Epithelial cell of esophagus (primary cell): ENCODE measurements around the gene MIOX.
"Not testable (repeated sequence)": the region's sequence is repeated elsewhere in the genome, so short reads cannot be mapped to it uniquely, and the experiment has no call there.

Experiments used
- DNase-seq: peaks from one replicate; pipeline ENCODE4 v3.0.0; 2010; ENCODE audit warnings: low read depth
- H3K4me3 ChIP-seq: 2 replicates; pipeline ENCODE4 v1.5.1; 2011; ENCODE audit warnings: mild to moderate bottlenecking, low read length, control low read depth
- CTCF ChIP-seq: IDR thresholded peaks from 2 replicates; pipeline ENCODE4 v1.5.1; 2011; ENCODE audit warnings: low read depth, mild to moderate bottlenecking, low read length, control low read depth, inconsistent platforms; ENCODE audit not compliant: insufficient read depth; ENCODE audit errors: missing control alignments

Gene MIOX

DNA sequence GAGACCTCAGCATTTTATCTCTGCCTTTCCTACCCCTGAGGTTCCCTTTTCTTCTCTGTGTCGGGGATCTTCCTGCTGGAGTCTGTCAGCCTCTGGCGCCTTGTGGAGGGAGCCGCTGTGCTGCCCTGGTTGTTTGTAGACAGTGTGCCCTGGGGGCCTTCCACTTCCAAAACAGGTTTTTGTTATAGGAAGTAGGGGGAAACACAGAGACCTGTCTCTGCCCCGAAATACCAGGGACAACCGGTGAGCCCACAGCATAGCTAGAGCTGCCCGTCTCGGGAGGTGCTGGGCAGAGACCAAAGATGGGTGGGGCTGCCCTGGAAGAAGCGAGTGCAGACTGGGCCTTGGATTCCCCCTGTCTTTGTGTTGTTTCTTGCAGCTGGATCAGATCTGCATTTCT is 29.4 kb downstream of the MIOX start:
- DNase-seq: no peak
- no peak overlapping the region for H3K4me3 ChIP-seq
- no peak for TF ChIP-seq CTCF

DNA sequence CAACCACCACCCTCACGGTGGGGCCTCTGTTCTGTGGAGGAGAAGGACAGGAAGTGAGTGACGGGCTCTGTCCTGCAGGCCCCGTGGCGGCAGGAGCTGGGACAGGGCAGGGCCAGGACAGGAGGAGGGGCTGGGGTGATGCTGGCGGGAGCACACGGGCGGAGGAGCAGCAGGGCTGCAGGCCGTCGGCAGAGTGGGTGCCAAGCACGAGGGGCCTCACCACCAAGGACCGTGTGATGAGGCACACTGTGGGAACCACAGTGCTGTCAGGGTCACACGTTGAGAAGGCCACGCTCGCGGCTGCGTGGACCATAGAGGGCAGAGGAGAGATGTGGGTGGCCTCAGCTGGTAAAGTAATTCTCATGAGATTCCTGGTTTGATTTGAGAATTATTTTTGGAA is 30.2 kb downstream of the MIOX start:
- no peak overlapping the region for H3K4me3 ChIP-seq
- DNase-seq: no peak
- TF ChIP-seq CTCF: no peak

DNA sequence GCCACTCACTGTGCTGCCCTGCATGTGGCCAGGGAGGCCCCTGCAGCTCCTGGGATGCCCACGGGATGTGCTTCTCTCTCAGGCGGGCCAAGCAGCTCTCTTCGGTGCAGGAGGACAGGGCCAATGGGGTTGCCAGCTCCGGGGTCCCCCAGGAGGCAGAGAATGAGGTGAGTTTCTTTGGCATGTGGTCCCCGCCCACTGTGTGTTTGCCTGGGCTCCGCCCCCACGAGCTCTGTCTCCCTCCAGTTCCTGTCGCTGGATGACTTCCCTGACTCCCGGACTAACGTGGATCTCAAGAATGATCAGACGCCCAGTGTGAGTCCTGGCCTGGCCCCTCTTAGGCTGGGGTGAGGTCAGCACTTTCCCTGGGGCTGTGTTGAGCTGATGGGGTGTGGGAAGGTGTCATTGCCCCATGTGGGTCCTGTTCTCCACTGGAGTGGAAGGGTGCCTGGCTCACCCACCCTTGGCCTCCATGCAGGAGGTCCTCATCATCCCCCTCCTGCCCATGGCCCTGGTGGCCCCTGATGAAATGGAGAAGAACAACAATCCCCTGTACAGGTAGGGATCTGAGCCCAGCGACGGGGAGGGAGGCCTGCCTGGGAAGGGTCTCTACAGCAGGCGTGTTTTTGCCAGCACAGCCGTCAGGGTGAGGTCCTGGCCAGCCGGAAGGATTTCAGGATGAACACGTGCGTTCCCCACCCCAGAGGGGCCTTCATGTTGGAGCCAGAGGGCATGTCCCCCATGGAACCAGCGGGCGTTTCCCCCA is 31.0 kb downstream of the MIOX start:
- no peak overlapping the region for H3K4me3 ChIP-seq
- DNase-seq: no peak
- TF ChIP-seq CTCF: no peak

- DNase-seq: no peak
- H3K4me3 ChIP-seq: no peak overlapping the region
- no peak for TF ChIP-seq CTCF
Observed at GRCh38 chr22:50518606-50519005, 31.9 kb downstream of the MIOX start.

DNA sequence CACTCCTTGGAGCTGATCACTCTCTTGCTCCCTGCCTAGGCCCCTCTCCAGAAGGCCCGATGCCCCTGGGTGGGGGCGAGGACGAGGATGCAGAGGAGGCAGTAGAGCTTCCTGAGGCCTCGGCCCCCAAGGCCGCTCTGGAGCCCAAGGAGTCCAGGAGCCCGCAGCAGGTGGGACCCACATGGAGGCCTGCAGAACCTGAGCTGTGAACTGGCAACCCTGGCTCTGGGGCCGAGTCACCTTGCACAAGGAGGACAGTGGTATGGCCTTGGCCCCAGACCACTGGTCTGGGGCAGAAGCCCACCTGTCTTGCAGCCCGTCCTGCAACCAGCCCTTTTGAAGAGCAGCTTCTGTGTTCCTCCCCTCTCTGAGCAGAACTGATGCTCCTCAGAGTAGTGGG is 32.5 kb downstream of the MIOX start:
- TF ChIP-seq CTCF: no peak
- DNase-seq: no peak
- H3K4me3 ChIP-seq: no peak overlapping the region

- not testable (repeated sequence) for H3K4me3 ChIP-seq, DNase-seq
Observed at GRCh38 chr22:50520184-50520583, 33.5 kb downstream of the MIOX start.

GRCh38 chr22:50520826-50521453 is 34.3 kb downstream of the MIOX start:
- no peak overlapping the region for H3K4me3 ChIP-seq
- no peak for TF ChIP-seq CTCF
- no peak for DNase-seq
